ENCODE results near the gene PTPMT1. TPM values are rescaled to one million over a fixed set of nuclear protein-coding genes. Genes with fewer than 3 reads are reported as not detected.
"Not testable (repeated sequence)": the region's sequence is repeated elsewhere in the genome, so short reads cannot be mapped to it uniquely, and the experiment has no call there.

The PTPMT1 gene
- total RNA-seq, 1 donor from 2014 or later, result 34.9 TPM

DNA sequence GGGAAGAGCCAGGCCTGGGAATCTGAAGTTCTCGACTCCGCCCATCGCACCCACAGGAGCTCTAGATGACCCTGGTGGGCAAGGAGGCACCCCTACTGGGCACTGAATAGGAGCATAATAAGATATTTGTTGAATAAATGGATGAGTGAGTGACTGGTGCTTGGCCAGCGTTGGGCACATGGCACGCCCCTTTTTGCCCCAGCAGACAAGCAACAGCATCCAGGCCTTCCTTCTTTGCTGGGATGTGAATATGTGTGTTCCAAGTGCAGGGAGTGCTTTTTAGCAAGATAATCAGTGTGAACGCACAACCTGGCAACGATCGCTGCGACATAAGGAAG is 12.0 kb upstream of the PTPMT1 start:
- no peak for DNase-seq (ENCODE audit: low spot score)
- peaks cover 13% of the 10 kb centered on the region for H3K36me3 Mint-ChIP-seq (ENCODE audit: low read depth, unreplicated experiment)
- H3K4me3 Mint-ChIP-seq (ENCODE audit: unreplicated experiment), result peak overlapping the region; percentile 92
- H3K9me3 Mint-ChIP-seq (ENCODE audit: unreplicated experiment), result no peaks in the 10 kb centered on the region
- peaks cover 8% of the 10 kb centered on the region for H3K27me3 Mint-ChIP-seq (ENCODE audit: unreplicated experiment)
- H3K27ac Mint-ChIP-seq (ENCODE audit: unreplicated experiment), result peak overlapping the region; percentile 89
- TF ChIP-seq, protein P1, sequence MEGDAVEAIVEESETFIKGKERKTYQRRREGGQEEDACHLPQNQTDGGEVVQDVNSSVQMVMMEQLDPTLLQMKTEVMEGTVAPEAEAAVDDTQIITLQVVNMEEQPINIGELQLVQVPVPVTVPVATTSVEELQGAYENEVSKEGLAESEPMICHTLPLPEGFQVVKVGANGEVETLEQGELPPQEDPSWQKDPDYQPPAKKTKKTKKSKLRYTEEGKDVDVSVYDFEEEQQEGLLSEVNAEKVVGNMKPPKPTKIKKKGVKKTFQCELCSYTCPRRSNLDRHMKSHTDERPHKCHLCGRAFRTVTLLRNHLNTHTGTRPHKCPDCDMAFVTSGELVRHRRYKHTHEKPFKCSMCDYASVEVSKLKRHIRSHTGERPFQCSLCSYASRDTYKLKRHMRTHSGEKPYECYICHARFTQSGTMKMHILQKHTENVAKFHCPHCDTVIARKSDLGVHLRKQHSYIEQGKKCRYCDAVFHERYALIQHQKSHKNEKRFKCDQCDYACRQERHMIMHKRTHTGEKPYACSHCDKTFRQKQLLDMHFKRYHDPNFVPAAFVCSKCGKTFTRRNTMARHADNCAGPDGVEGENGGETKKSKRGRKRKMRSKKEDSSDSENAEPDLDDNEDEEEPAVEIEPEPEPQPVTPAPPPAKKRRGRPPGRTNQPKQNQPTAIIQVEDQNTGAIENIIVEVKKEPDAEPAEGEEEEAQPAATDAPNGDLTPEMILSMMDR (IDR thresholded peaks at IDR 0.05; ENCODE audit: unreplicated experiment), result no peak
- H3K4me1 Mint-ChIP-seq (ENCODE audit: unreplicated experiment), result peaks cover 24% of the 10 kb centered on the region

DNA sequence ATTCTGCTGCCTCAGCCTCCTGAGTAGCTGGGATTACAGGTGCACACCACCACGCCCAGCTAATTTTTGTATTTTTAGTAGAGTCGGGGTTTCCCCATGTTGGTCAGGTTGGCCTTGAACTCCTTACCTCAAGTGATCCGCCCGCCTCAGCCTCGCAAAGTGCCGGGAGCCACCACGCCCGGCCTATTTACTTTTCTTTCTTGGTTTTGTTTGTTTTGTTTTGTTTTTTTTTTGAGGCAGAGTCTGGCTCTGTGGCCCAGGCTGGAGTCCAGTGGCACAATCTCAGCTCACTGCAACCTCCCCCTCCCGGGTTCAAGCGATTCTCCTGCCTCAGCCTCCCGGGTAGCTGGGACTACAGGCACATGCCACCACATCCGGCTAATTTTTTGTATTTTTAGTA is 8.4 kb upstream of the PTPMT1 start:
- H3K4me1 Mint-ChIP-seq (ENCODE audit: unreplicated experiment); H3K36me3 Mint-ChIP-seq (ENCODE audit: low read depth, unreplicated experiment); DNase-seq (ENCODE audit: low spot score); H3K27me3 Mint-ChIP-seq (ENCODE audit: unreplicated experiment); H3K27ac Mint-ChIP-seq (ENCODE audit: unreplicated experiment); H3K4me3 Mint-ChIP-seq (ENCODE audit: unreplicated experiment); H3K9me3 Mint-ChIP-seq (ENCODE audit: unreplicated experiment): not testable (repeated sequence)

DNA sequence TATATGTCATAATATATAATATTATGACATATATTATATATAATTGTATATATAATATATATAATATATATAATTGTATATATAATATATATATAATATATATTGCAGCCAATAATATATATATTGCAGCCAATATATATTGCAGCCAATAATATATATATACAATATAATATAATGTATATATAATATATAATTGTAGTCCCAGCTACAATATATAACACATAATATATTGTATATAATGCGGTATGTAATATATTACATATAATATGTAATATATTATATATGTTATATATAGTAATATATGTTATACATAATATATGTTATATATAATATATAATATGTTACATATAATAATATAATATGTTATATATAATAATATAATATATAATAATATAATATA is 6.7 kb upstream of the PTPMT1 start:
- TF ChIP-seq, protein P1 (IDR thresholded peaks at IDR 0.05; ENCODE audit: unreplicated experiment), result no peak
- no peaks in the 10 kb centered on the region for H3K36me3 Mint-ChIP-seq (ENCODE audit: low read depth, unreplicated experiment)
- H3K27me3 Mint-ChIP-seq (ENCODE audit: unreplicated experiment), result peaks cover 3% of the 10 kb centered on the region
- H3K9me3 Mint-ChIP-seq (ENCODE audit: unreplicated experiment), result no peaks in the 10 kb centered on the region
- no peak overlapping the region for H3K4me3 Mint-ChIP-seq (ENCODE audit: unreplicated experiment)
- H3K4me1 Mint-ChIP-seq (ENCODE audit: unreplicated experiment), result no peaks in the 10 kb centered on the region
- H3K27ac Mint-ChIP-seq (ENCODE audit: unreplicated experiment), result no peak overlapping the region
- DNase-seq (ENCODE audit: low spot score), result no peak

DNA sequence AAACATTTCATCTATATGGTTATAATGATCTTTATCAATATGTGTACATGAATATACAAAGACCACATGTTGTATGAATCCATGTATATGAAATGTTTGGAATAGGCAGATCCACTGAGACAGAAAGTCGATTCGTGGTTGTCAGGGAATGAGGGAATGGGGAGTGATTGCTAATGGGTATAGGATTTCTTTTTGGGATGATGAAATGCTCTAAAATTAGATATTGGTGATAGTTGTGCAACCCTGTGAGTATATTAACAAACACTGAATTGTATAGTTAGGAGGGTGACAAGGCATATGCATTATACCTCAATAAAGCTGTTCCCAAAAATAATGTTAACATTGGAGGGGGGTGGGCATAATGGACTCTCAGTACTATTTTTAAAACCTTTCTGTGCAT is 5.0 kb upstream of the PTPMT1 start:
- DNase-seq (ENCODE audit: low spot score), result no peak
- Mint-ChIP-seq H3K9me3 (ENCODE audit: unreplicated experiment) (no peaks in the 10 kb centered on the region), H3K27ac (ENCODE audit: unreplicated experiment) (no peak overlapping the region), H3K4me1 (ENCODE audit: unreplicated experiment) (peaks cover 3% of the 10 kb centered on the region), H3K27me3 (ENCODE audit: unreplicated experiment) (peaks cover 3% of the 10 kb centered on the region), H3K36me3 (ENCODE audit: low read depth, unreplicated experiment) (no peaks in the 10 kb centered on the region), H3K4me3 (ENCODE audit: unreplicated experiment) (no peak overlapping the region)
- TF ChIP-seq, protein P1 (IDR thresholded peaks at IDR 0.05; ENCODE audit: unreplicated experiment), result no peak

DNA sequence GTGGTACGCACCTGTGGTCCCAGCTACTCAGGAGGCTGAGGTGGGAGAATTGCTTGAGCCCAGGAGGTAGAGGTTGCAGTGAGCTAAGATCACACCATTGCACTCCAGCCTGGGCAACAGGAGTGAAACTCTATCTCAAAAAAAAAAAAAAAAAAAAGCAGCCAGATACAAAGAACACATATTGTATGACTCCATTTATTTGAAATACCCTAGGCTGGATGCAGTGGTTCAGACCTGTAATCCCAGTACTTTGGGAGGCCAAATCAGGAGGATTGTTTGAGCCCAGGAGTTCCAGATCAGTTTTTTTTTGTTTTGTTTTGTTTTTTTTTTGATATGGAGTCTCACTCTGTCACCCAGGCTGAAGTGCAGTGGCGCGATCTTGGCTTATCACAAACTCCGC is 3.0 kb upstream of the PTPMT1 start:
- H3K27ac Mint-ChIP-seq (ENCODE audit: unreplicated experiment); H3K27me3 Mint-ChIP-seq (ENCODE audit: unreplicated experiment); H3K4me3 Mint-ChIP-seq (ENCODE audit: unreplicated experiment); DNase-seq (ENCODE audit: low spot score); H3K36me3 Mint-ChIP-seq (ENCODE audit: low read depth, unreplicated experiment); H3K4me1 Mint-ChIP-seq (ENCODE audit: unreplicated experiment); H3K9me3 Mint-ChIP-seq (ENCODE audit: unreplicated experiment): not testable (repeated sequence)

DNA sequence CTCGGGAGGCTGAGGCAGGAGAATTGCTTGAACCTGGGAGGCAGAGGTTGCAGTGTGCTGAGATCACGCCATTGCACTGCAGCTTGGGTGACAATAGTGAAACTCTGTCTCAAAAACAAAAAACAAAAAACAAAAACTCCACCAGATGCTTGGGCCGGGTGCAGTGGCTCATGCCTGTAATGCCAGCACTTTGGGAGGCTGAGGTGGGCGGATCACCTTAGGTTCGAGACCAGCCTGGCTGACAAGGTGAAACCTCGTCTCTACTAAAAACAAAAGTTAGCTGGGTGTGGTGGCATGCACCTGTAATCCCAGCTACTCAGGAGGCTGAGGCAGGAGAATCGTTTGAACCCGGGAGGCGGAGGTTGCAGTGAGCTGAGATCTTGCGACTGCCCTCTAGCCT is 1.0 kb upstream of the PTPMT1 start:
- H3K27me3 Mint-ChIP-seq (ENCODE audit: unreplicated experiment); H3K4me3 Mint-ChIP-seq (ENCODE audit: unreplicated experiment); H3K4me1 Mint-ChIP-seq (ENCODE audit: unreplicated experiment); H3K9me3 Mint-ChIP-seq (ENCODE audit: unreplicated experiment); H3K36me3 Mint-ChIP-seq (ENCODE audit: low read depth, unreplicated experiment); DNase-seq (ENCODE audit: low spot score); H3K27ac Mint-ChIP-seq (ENCODE audit: unreplicated experiment): not testable (repeated sequence)

DNA sequence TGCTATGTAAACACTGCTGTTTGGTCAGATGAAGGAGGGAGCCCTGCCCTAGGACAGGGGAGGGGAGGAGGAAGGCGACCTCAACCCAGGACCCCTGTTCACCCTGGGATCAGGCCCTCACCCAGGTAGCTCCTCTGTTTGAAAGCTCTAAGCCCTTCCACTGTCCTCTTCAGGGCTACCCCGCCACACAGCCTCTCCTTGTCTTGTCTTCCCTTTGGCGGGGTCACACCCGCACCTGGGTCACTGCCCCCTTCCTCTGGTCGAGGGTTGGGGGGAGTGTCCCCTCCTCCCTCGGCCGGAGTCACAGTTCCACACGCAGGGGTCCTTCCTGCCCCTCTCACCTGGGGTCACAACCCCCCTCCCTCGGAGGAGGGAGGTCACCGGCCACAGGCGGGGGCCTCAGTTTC is 463 bp upstream of the PTPMT1 start:
- H3K4me3 Mint-ChIP-seq (ENCODE audit: unreplicated experiment), result peak overlapping the region; percentile 74
- TF ChIP-seq, protein P1 (IDR thresholded peaks at IDR 0.05; ENCODE audit: unreplicated experiment), result no peak
- no peaks in the 10 kb centered on the region for H3K9me3 Mint-ChIP-seq (ENCODE audit: unreplicated experiment)
- H3K27ac Mint-ChIP-seq (ENCODE audit: unreplicated experiment), result no peak overlapping the region
- H3K27me3 Mint-ChIP-seq (ENCODE audit: unreplicated experiment), result peaks cover 3% of the 10 kb centered on the region
- H3K4me1 Mint-ChIP-seq (ENCODE audit: unreplicated experiment), result peaks cover 9% of the 10 kb centered on the region
- peaks cover 5% of the 10 kb centered on the region for H3K36me3 Mint-ChIP-seq (ENCODE audit: low read depth, unreplicated experiment)
- DNase-seq (ENCODE audit: low spot score), result no peak
